Ishikawa (cell line): ENCODE results near the gene NEGR1.

Experiments
- CEBPB ChIP-seq: IDR thresholded peaks from 2 replicates; pipeline ENCODE4 v1.6.1; 2012
- CREB1 ChIP-seq: IDR thresholded peaks from 2 replicates; pipeline ENCODE4 v1.6.1; 2012; ENCODE audit warnings: low read depth
- EGR1 ChIP-seq: IDR thresholded peaks from 2 replicates; pipeline ENCODE4 v1.6.1; 2012
- EP300 ChIP-seq: IDR thresholded peaks from 2 replicates; pipeline ENCODE4 v1.6.1; 2012; ENCODE audit warnings: borderline replicate concordance
- FOXM1 ChIP-seq: IDR thresholded peaks from 2 replicates; pipeline ENCODE4 v1.6.1; 2012; ENCODE audit warnings: low read depth, borderline replicate concordance
- NFIC ChIP-seq: IDR thresholded peaks from 2 replicates; pipeline ENCODE4 v1.6.1; 2012
- RAD21 ChIP-seq: IDR thresholded peaks from 2 replicates; pipeline ENCODE4 v1.6.1; 2012; ENCODE audit warnings: low read depth
- TAF1 ChIP-seq: IDR thresholded peaks from 2 replicates; pipeline ENCODE4 v1.6.1; 2012; ENCODE audit warnings: low read depth, mild to moderate bottlenecking
- TCF12 ChIP-seq: IDR thresholded peaks from 2 replicates; pipeline ENCODE4 v1.6.1; 2012; ENCODE audit warnings: low read depth
- TEAD4 ChIP-seq: IDR thresholded peaks from 2 replicates; pipeline ENCODE4 v1.6.1; 2012
- YY1 ChIP-seq: IDR thresholded peaks from 2 replicates; pipeline ENCODE4 v1.6.1; 2012; ENCODE audit warnings: low read depth
- ZBTB7A ChIP-seq: IDR thresholded peaks from 2 replicates; pipeline ENCODE4 v1.6.1; 2012; ENCODE audit warnings: low read depth
- TF ChIP-seq, protein P1 (sequence below): IDR thresholded peaks from 2 replicates; pipeline ENCODE4 v1.6.1; 2012
- TF ChIP-seq, protein P2 (sequence below): IDR thresholded peaks from 2 replicates; pipeline ENCODE4 v1.6.1; 2012
- TF ChIP-seq, protein P3 (sequence below): IDR thresholded peaks from 2 replicates; pipeline ENCODE4 v1.6.1; 2012; ENCODE audit warnings: low read depth, mild to moderate bottlenecking

The NEGR1 gene

DNA sequence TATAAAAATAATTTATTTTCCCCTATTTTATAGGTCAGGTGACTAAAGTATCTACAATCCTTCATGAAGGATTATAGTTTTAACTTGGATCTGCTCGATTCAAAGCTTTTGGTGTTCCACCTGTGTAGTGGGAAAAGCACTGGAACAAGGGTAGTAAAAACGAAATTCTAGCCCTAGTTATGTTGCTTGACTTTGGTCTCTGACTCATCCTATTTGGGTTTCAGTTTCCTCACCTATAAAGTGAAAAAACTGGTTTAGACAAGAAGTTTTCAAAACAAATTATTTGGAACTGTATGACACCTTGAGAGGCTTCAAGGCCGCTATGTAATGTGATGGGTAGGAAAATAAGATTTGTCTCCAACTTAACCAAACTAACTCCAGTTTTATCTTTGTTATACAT lies 696.3 kb downstream of the NEGR1 start:
- TF ChIP-seq YY1 = no peak
- no peak for TF ChIP-seq EGR1
- no peak for TF ChIP-seq EP300
- TF ChIP-seq, protein P1, sequence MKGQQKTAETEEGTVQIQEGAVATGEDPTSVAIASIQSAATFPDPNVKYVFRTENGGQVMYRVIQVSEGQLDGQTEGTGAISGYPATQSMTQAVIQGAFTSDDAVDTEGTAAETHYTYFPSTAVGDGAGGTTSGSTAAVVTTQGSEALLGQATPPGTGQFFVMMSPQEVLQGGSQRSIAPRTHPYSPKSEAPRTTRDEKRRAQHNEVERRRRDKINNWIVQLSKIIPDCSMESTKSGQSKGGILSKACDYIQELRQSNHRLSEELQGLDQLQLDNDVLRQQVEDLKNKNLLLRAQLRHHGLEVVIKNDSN = no peak
- no peak for TF ChIP-seq RAD21
- no peak for TF ChIP-seq ZBTB7A
- TF ChIP-seq CREB1 = no peak
- TF ChIP-seq, protein P2, sequence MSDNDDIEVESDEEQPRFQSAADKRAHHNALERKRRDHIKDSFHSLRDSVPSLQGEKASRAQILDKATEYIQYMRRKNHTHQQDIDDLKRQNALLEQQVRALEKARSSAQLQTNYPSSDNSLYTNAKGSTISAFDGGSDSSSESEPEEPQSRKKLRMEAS = no peak
- TF ChIP-seq TAF1 = no peak
- no peak for TF ChIP-seq NFIC
- TF ChIP-seq CEBPB = no peak
- TF ChIP-seq TCF12 = no peak
- TF ChIP-seq, protein P3, sequence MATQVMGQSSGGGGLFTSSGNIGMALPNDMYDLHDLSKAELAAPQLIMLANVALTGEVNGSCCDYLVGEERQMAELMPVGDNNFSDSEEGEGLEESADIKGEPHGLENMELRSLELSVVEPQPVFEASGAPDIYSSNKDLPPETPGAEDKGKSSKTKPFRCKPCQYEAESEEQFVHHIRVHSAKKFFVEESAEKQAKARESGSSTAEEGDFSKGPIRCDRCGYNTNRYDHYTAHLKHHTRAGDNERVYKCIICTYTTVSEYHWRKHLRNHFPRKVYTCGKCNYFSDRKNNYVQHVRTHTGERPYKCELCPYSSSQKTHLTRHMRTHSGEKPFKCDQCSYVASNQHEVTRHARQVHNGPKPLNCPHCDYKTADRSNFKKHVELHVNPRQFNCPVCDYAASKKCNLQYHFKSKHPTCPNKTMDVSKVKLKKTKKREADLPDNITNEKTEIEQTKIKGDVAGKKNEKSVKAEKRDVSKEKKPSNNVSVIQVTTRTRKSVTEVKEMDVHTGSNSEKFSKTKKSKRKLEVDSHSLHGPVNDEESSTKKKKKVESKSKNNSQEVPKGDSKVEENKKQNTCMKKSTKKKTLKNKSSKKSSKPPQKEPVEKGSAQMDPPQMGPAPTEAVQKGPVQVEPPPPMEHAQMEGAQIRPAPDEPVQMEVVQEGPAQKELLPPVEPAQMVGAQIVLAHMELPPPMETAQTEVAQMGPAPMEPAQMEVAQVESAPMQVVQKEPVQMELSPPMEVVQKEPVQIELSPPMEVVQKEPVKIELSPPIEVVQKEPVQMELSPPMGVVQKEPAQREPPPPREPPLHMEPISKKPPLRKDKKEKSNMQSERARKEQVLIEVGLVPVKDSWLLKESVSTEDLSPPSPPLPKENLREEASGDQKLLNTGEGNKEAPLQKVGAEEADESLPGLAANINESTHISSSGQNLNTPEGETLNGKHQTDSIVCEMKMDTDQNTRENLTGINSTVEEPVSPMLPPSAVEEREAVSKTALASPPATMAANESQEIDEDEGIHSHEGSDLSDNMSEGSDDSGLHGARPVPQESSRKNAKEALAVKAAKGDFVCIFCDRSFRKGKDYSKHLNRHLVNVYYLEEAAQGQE = no peak
- no peak for TF ChIP-seq FOXM1
- TF ChIP-seq TEAD4 = no peak

DNA sequence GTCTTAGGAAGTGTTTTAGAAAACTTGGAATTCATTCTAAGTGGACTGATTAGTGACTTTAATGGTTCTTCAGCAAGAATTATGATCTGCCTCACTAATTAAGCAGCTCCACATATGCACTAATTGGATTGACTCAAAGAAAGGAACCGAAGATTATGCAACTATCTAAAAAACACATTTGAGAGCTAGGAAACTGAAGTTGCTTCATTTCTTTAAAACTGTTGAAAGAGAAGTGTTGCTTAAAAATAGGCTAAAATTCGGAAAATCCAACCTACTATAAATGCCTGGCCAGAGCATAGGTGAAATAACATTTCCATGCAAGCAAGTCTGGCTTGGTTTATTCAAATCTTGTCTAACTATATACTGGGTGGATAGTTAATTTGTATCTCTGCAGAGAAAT lies 698.6 kb downstream of the NEGR1 start:
- TF ChIP-seq YY1 (no peak), CEBPB (no peak), EGR1 (no peak), TEAD4 (no peak), NFIC (no peak), TCF12 (no peak), RAD21 (no peak), FOXM1 (no peak)
- TF ChIP-seq, protein P2 = no peak
- TF ChIP-seq, protein P3 = no peak
- TF ChIP-seq, protein P1 = no peak

DNA sequence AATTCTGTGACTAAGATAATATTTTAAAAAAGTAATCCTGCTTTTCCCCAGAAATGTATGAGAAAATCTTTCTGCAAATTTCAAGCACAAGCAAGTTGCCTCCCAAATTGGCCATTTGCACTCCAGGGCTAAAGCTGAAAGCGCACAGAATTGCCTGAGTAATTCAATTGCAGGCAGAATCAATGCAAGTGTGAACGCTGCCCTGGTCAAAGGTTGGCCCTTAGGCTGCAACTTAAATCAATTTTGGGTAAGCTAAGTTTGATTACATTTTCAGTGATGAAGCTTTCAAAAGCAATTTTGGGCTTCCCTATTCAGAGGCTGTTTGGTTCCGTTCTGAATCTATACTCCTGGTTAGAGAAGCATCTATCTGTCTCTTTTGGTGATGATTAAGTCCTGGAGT lies 699.7 kb downstream of the NEGR1 start:
- TF ChIP-seq, protein P3 = no peak
- TF ChIP-seq, protein P2 = no peak
- no peak for TF ChIP-seq ZBTB7A
- no peak for TF ChIP-seq NFIC
- TF ChIP-seq YY1 = no peak
- TF ChIP-seq, protein P1 = no peak
- no peak for TF ChIP-seq RAD21
- no peak for TF ChIP-seq EP300
- no peak for TF ChIP-seq TCF12
- TF ChIP-seq TAF1 = no peak
- TF ChIP-seq FOXM1 = no peak

DNA sequence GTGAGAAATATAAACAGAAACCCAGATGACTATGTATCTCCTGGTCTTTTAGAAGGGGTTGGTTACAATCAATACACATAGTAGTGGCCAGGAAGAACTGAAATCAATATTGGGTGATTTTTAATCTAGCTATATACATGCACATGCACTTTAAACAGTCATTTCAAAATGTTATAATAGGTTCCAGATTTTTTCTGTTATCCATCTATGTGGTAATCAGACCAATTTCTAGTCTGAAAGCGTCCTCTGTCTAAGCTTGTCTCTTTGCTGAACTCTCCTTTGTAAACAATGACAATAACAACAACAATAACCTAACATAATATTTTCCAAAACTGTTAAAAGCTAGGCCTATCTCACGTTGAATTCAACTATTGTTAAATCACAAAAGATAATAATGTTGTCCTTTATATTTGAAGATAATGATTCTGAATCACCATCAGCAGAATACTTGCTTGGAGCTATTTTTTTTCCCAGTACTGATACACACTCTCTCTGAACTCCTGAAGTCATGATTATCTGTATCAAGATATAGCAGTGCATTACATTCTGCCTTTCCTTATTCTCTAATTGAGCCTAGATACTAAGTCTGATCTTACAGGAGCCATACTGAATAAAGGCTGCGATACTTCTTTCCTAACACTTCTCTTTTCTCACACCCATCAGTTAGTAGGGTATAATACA lies 704.7 kb downstream of the NEGR1 start:
- TF ChIP-seq CREB1 (no peak), TAF1 (no peak), TEAD4 (no peak), NFIC (no peak), YY1 (no peak), EP300 (no peak), TCF12 (no peak), EGR1 (no peak), CEBPB (no peak), RAD21 (no peak)
- TF ChIP-seq, protein P1 = no peak
- TF ChIP-seq, protein P2 = no peak
- TF ChIP-seq, protein P3 = no peak
